HG02970 (cell line): ENCODE data around the gene INPP5A.

Experiments
- ATAC-seq: cut with Tn5 transposase; IDR thresholded peaks from one replicate; pipeline ENCODE4 v1.9.1; 2021; ENCODE audit warnings: mild to moderate bottlenecking, moderate library complexity, moderate number of reproducible peaks; ENCODE audit not compliant: unreplicated experiment, low FRiP score

Gene INPP5A

GRCh38 chr10:132638130-132638515 is 100.5 kb downstream of the INPP5A start:
- ATAC-seq, result no peak

- ATAC-seq, result no peak
Observed at GRCh38 chr10:132639470-132639869, 101.9 kb downstream of the INPP5A start.

GRCh38 chr10:132640326-132641125 is 102.9 kb downstream of the INPP5A start:
- no peak for ATAC-seq

- no peak for ATAC-seq
Observed at GRCh38 chr10:132641401-132641800, 103.8 kb downstream of the INPP5A start.

- no peak for ATAC-seq
Observed at GRCh38 chr10:132641966-132642731, 104.6 kb downstream of the INPP5A start.

- ATAC-seq, result no peak
Observed at GRCh38 chr10:132642732-132643008, 105.1 kb downstream of the INPP5A start.

- no peak for ATAC-seq
Observed at GRCh38 chr10:132643709-132644526, 106.3 kb downstream of the INPP5A start.

GRCh38 chr10:132644527-132645246 is 107.1 kb downstream of the INPP5A start:
- no peak for ATAC-seq

- ATAC-seq, result no peak
Observed at GRCh38 chr10:132645247-132645530, 107.6 kb downstream of the INPP5A start.

GRCh38 chr10:132645630-132646442 is 108.2 kb downstream of the INPP5A start:
- ATAC-seq, result no peak

- ATAC-seq, result no peak
Observed at GRCh38 chr10:132646443-132647097, 109.0 kb downstream of the INPP5A start.

- no peak for ATAC-seq
Observed at GRCh38 chr10:132647424-132647823, 109.8 kb downstream of the INPP5A start.

- no peak for ATAC-seq
Observed at GRCh38 chr10:132648072-132648850, 110.7 kb downstream of the INPP5A start.

- ATAC-seq, result no peak
Observed at GRCh38 chr10:132648851-132649528, 111.4 kb downstream of the INPP5A start.

- ATAC-seq, result no peak
Observed at GRCh38 chr10:132649651-132650360, 112.2 kb downstream of the INPP5A start.

GRCh38 chr10:132650611-132651250 is 113.1 kb downstream of the INPP5A start:
- no peak for ATAC-seq

- no peak for ATAC-seq
Observed at GRCh38 chr10:132651511-132652029, 114.0 kb downstream of the INPP5A start.
